Measurements from ENCODE around the gene ABR. TPM values are rescaled to one million over a fixed set of nuclear protein-coding genes. Genes with fewer than 3 reads are reported as not detected.

The ABR gene
- polyA plus RNA-seq, 2 of the 4 experiments (the other 2 are of a cell fraction), result 70.9 to 73.8 TPM

GRCh38 chr17:1002412-1002753, 177.4 kb downstream of the ABR start:
- FAIRE-seq, result peak; percentile 18

GRCh38 chr17:1001640-1002411, 178.0 kb downstream of the ABR start:
- ChIA-PET POLR2A (no interaction called here), CTCF (interaction anchor here (0.9 to 8.3 kb wide), 13 partner anchors 9 to 590 kb away, joined by 3 to 121 read pairs (median 5); partner anchors contain the start of genes NXN and VPS53)
- Histone ChIP-seq H3K4me1 (peaks cover 13% of the 10 kb centered on the region), H3K9me3 (no peaks in the 10 kb centered on the region), H3K4me3 (no peak overlapping the region), H3K4me2 (no peak overlapping the region), H3K27ac (no peak overlapping the region)
- FAIRE-seq, result no peak
- no peak for DNase-seq (ENCODE audit: low read depth in 1 of 2, low spot score in 1 of 2)
- no peak for ATAC-seq
- TF ChIP-seq FOXS1 (CRISPR knock-in tag; IDR thresholded peaks at IDR 0.05) (no peak), ZNF302 (CRISPR knock-in tag; IDR thresholded peaks at IDR 0.05) (no peak), TP53 (CRISPR knock-in tag; IDR thresholded peaks at IDR 0.05) (no peak), PHF8 (IDR thresholded peaks at IDR 0.05; ENCODE audit: borderline replicate concordance, low read depth) (no peak), BCL3 (IDR thresholded peaks at IDR 0.05) (no peak), HEYL (CRISPR knock-in tag; IDR thresholded peaks at IDR 0.05) (no peak), JUNB (IDR thresholded peaks at IDR 0.05) (no peak), JUN (IDR thresholded peaks at IDR 0.05) (no peak), BHLHE40 (IDR thresholded peaks at IDR 0.05; ENCODE audit: low read depth, low read length) (no peak), MAZ (IDR thresholded peaks at IDR 0.05; ENCODE audit: borderline replicate concordance, low read depth, low read length) (no peak), EHF (CRISPR knock-in tag; IDR thresholded peaks at IDR 0.05) (no peak), ESRRA (IDR thresholded peaks at IDR 0.05; ENCODE audit: borderline replicate concordance, low read length) (no peak), MAX (IDR thresholded peaks at IDR 0.05) (no peak)
- 87% methylated on average over 18 of the region's 18 CpGs for WGBS (ENCODE audit: missing lambda C conversion rate)

More at GRCh38 chr17:1002412-1002753, 177.4 kb downstream of the ABR start:
- 89% methylated on average over 4 of the region's 4 CpGs for WGBS (ENCODE audit: missing lambda C conversion rate)
- H3K4me3 ChIP-seq, result no peak overlapping the region
- no peak overlapping the region for H3K4me2 ChIP-seq
- CTCF ChIA-PET, result interaction anchor here (1.1 to 8.3 kb wide), 4 partner anchors 12 to 56 kb away, joined by 3 to 121 read pairs (median 26); partner anchors contain the start of gene NXN
- H3K9me3 ChIP-seq, result no peaks in the 10 kb centered on the region
- ATAC-seq (no peak), DNase-seq (ENCODE audit: low read depth in 1 of 2, low spot score in 1 of 2) (no peak)
- POLR2A ChIA-PET, result no interaction called here
- TF ChIP-seq CBX8 (IDR thresholded peaks at IDR 0.05) (no peak), ZC3H11A (IDR thresholded peaks at IDR 0.05) (no peak), POLR2AphosphoS2 (conservative IDR thresholded peaks at IDR 0.05; ENCODE audit: low read length) (0 out of 2 replicates have a peak, but pooled peaks have one; percentile 81), REST (IDR thresholded peaks at IDR 0.05) (0 out of 2 replicates have a peak, but pooled peaks have one; percentile 3)
- no peak overlapping the region for H3K27ac ChIP-seq
- peaks cover 13% of the 10 kb centered on the region for H3K4me1 ChIP-seq
